ENCODE measurements around the gene GFRAL.

GFRAL gene

DNA sequence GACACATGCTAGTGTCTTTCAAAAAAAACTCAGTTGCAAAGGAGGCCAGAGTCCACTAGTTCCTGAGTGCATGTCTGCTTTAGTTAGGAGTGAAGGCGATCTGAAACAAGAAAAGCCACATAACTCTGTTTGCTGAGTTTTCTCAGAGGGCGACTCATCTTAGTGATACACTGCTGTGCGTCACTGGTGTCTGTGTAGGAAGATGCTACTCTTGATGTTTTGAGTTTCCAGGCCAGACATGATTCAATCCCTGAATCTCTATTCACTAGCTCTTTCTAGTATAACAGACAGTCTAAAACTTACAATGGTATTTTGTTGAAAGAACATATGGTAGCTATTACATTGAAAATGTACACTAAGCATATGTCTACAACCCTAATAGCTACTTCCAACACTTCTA lies 60.9 kb downstream of the GFRAL start:
- no peak overlapping the region for H3K27ac ChIP-seq (ENCODE audit: low read depth, low read length)
- H3F3A ChIP-seq (ENCODE audit: control insufficient read depth, insufficient read depth): no peaks in the 10 kb centered on the region
- H3K79me2 ChIP-seq (ENCODE audit: control insufficient read depth, low read length): no peaks in the 10 kb centered on the region
- H3K4me2 ChIP-seq (ENCODE audit: low read length): no peak overlapping the region
- no peak overlapping the region for H3K4me3 ChIP-seq (ENCODE audit: low read length)
- TF ChIP-seq EZH2phosphoT487 (IDR thresholded peaks at IDR 0.05; ENCODE audit: borderline replicate concordance, low read length) (no peak), CTCF (IDR thresholded peaks at IDR 0.05; ENCODE audit: low read depth, low read length, poor library complexity, severe bottlenecking) (no peak)
- no peaks in the 10 kb centered on the region for H3K36me3 ChIP-seq (ENCODE audit: control insufficient read depth, low read length)
- no peaks in the 10 kb centered on the region for H4K20me1 ChIP-seq (ENCODE audit: control insufficient read depth, insufficient read depth, low read depth, low read length)
- H3K9me2 ChIP-seq (replicated peaks; ENCODE audit: control insufficient read depth, low read length): no peaks in the 10 kb centered on the region
- H3K27me3 ChIP-seq (ENCODE audit: control insufficient read depth, low read length): no peaks in the 10 kb centered on the region
- H3K9me3 ChIP-seq (ENCODE audit: control insufficient read depth, insufficient read depth, low read length): no peaks in the 10 kb centered on the region
- H3K4me1 ChIP-seq (ENCODE audit: control insufficient read depth, low read length): no peaks in the 10 kb centered on the region

DNA sequence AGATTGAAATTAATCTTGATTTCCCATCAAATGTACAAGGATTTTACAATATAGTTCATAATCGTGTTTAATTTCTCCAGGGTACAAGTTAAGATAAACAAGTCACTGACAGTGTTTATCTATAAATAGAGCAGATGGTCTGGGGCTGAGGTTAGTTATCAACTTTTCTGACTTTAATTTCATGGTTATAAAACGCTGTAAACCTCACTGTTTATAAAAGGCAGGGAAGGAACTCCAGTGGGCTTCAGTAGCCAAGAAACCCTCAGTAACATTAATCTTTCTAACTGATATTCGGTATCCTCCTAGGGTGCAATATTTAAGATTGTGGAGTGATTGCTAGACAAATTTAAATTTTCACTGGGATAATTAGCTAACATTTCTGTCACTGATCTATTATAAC lies 68.6 kb downstream of the GFRAL start:
- H3K4me3 ChIP-seq (ENCODE audit: low read length): no peak overlapping the region
- no peaks in the 10 kb centered on the region for H3K4me1 ChIP-seq (ENCODE audit: control insufficient read depth, low read length)
- no peaks in the 10 kb centered on the region for H3K36me3 ChIP-seq (ENCODE audit: control insufficient read depth, low read length)
- H3K27ac ChIP-seq (ENCODE audit: low read depth, low read length): no peak overlapping the region
- no peak for TF ChIP-seq EZH2phosphoT487 (IDR thresholded peaks at IDR 0.05; ENCODE audit: borderline replicate concordance, low read length)
- TF ChIP-seq CTCF (IDR thresholded peaks at IDR 0.05; ENCODE audit: low read depth, low read length, poor library complexity, severe bottlenecking): no peak
- H3F3A ChIP-seq (ENCODE audit: control insufficient read depth, insufficient read depth): no peaks in the 10 kb centered on the region
- H3K27me3 ChIP-seq (ENCODE audit: control insufficient read depth, low read length): no peaks in the 10 kb centered on the region
- no peaks in the 10 kb centered on the region for H3K9me2 ChIP-seq (replicated peaks; ENCODE audit: control insufficient read depth, low read length)
- no peaks in the 10 kb centered on the region for H3K9me3 ChIP-seq (ENCODE audit: control insufficient read depth, insufficient read depth, low read length)
- H3K4me2 ChIP-seq (ENCODE audit: low read length): no peak overlapping the region
- no peaks in the 10 kb centered on the region for H3K79me2 ChIP-seq (ENCODE audit: control insufficient read depth, low read length)
- H4K20me1 ChIP-seq (ENCODE audit: control insufficient read depth, insufficient read depth, low read depth, low read length): no peaks in the 10 kb centered on the region

DNA sequence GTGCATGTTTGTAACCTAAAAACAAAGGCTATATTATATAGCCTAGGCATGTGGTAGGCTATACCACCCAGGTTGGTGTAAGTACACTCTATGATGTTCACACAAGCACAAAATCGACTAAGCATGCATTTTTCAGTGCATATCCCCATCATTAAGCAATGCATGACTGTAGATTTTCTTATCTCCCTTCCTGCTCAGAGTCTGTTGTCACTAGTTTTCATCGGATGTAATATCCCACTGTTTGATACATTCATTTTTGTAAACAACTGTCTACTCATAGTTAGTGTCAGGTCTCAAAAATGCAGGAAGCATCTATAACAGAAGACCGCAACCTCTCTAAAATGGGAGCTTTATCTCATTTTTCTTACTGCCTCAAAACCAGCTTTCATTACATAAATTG lies 70.7 kb downstream of the GFRAL start:
- H3K4me3 ChIP-seq (ENCODE audit: low read length): no peak overlapping the region
- TF ChIP-seq EZH2phosphoT487 (IDR thresholded peaks at IDR 0.05; ENCODE audit: borderline replicate concordance, low read length) (no peak), CTCF (IDR thresholded peaks at IDR 0.05; ENCODE audit: low read depth, low read length, poor library complexity, severe bottlenecking) (no peak)
- H3F3A ChIP-seq (ENCODE audit: control insufficient read depth, insufficient read depth): no peaks in the 10 kb centered on the region
- no peaks in the 10 kb centered on the region for H3K9me3 ChIP-seq (ENCODE audit: control insufficient read depth, insufficient read depth, low read length)
- no peaks in the 10 kb centered on the region for H4K20me1 ChIP-seq (ENCODE audit: control insufficient read depth, insufficient read depth, low read depth, low read length)
- no peaks in the 10 kb centered on the region for H3K4me1 ChIP-seq (ENCODE audit: control insufficient read depth, low read length)
- no peaks in the 10 kb centered on the region for H3K9me2 ChIP-seq (replicated peaks; ENCODE audit: control insufficient read depth, low read length)
- no peak overlapping the region for H3K4me2 ChIP-seq (ENCODE audit: low read length)
- H3K27me3 ChIP-seq (ENCODE audit: control insufficient read depth, low read length): no peaks in the 10 kb centered on the region
- no peaks in the 10 kb centered on the region for H3K36me3 ChIP-seq (ENCODE audit: control insufficient read depth, low read length)
- H3K27ac ChIP-seq (ENCODE audit: low read depth, low read length): no peak overlapping the region
- no peaks in the 10 kb centered on the region for H3K79me2 ChIP-seq (ENCODE audit: control insufficient read depth, low read length)

GRCh38 chr6:55399351-55399750 lies 72.1 kb downstream of the GFRAL start:
- Histone ChIP-seq H3K27me3 (ENCODE audit: control insufficient read depth, low read length) (no peaks in the 10 kb centered on the region), H3K36me3 (ENCODE audit: control insufficient read depth, low read length) (no peaks in the 10 kb centered on the region), H3F3A (ENCODE audit: control insufficient read depth, insufficient read depth) (no peaks in the 10 kb centered on the region), H3K4me2 (ENCODE audit: low read length) (no peak overlapping the region), H3K79me2 (ENCODE audit: control insufficient read depth, low read length) (no peaks in the 10 kb centered on the region), H3K27ac (ENCODE audit: low read depth, low read length) (no peak overlapping the region), H3K9me3 (ENCODE audit: control insufficient read depth, insufficient read depth, low read length) (no peaks in the 10 kb centered on the region), H3K4me3 (ENCODE audit: low read length) (no peak overlapping the region), H3K4me1 (ENCODE audit: control insufficient read depth, low read length) (no peaks in the 10 kb centered on the region), H4K20me1 (ENCODE audit: control insufficient read depth, insufficient read depth, low read depth, low read length) (no peaks in the 10 kb centered on the region), H3K9me2 (replicated peaks; ENCODE audit: control insufficient read depth, low read length) (no peaks in the 10 kb centered on the region)
- TF ChIP-seq CTCF (IDR thresholded peaks at IDR 0.05; ENCODE audit: low read depth, low read length, poor library complexity, severe bottlenecking) (no peak), EZH2phosphoT487 (IDR thresholded peaks at IDR 0.05; ENCODE audit: borderline replicate concordance, low read length) (no peak)

Data from DOHH2 (cell line).